Ecto neural progenitor cell (in vitro differentiated cells): ENCODE data around the gene FAM53B.

Experiments used
- DNase-seq: peaks from one replicate; pipeline ENCODE4 v3.0.0-alpha.2; 2018; ENCODE audit warnings: low spot score

The FAM53B gene

GRCh38 chr10:124709861-124710260 is 34.3 kb downstream of the FAM53B start:
- DNase-seq, result no peak

- DNase-seq, result peak; percentile 56
Measured at GRCh38 chr10:124708922-124709520, 35.2 kb downstream of the FAM53B start.

GRCh38 chr10:124708246-124708779 is 35.9 kb downstream of the FAM53B start:
- DNase-seq, result no peak

- no peak for DNase-seq
Measured at GRCh38 chr10:124707551-124707950, 36.6 kb downstream of the FAM53B start.

- no peak for DNase-seq
Measured at GRCh38 chr10:124707144-124707467, 37.1 kb downstream of the FAM53B start.

GRCh38 chr10:124706462-124707143 is 37.6 kb downstream of the FAM53B start:
- DNase-seq, result no peak

GRCh38 chr10:124705817-124706461 is 38.2 kb downstream of the FAM53B start:
- no peak for DNase-seq

- DNase-seq, result no peak
Measured at GRCh38 chr10:124705381-124705740, 38.8 kb downstream of the FAM53B start.

GRCh38 chr10:124704428-124705380 is 39.5 kb downstream of the FAM53B start:
- no peak for DNase-seq

- DNase-seq, result no peak
Measured at GRCh38 chr10:124703778-124704427, 40.3 kb downstream of the FAM53B start.

GRCh38 chr10:124703372-124703771 is 40.8 kb downstream of the FAM53B start:
- no peak for DNase-seq

- DNase-seq, result no peak
Measured at GRCh38 chr10:124701881-124702656, 42.1 kb downstream of the FAM53B start.

GRCh38 chr10:124701435-124701834 is 42.7 kb downstream of the FAM53B start:
- no peak for DNase-seq

GRCh38 chr10:124701038-124701365 is 43.2 kb downstream of the FAM53B start:
- DNase-seq, result no peak

GRCh38 chr10:124700293-124701037 is 43.7 kb downstream of the FAM53B start:
- no peak for DNase-seq

- DNase-seq, result no peak
Measured at GRCh38 chr10:124699471-124700292, 44.5 kb downstream of the FAM53B start.

GRCh38 chr10:124698545-124699469 is 45.4 kb downstream of the FAM53B start:
- DNase-seq, result no peak

GRCh38 chr10:124697837-124698544 is 46.2 kb downstream of the FAM53B start:
- no peak for DNase-seq
